ENCODE data around the gene HS3ST3B1.

GRCh38 chr17:14312522-14312921 is 11.6 kb downstream of the HS3ST3B1 start:
- TF ChIP-seq POLR2A (IDR thresholded peaks at IDR 0.05): no peak
- TF ChIP-seq CTCF (IDR thresholded peaks at IDR 0.05 in 4 of 5, conservative IDR thresholded peaks at IDR 0.05 in 1 of 5): no peak
